Psoas muscle (tissue), 8 donors: ENCODE data around the gene TM9SF2. TPM values are rescaled to one million over a fixed set of nuclear protein-coding genes. Genes with fewer than 3 reads are reported as not detected.

Experiments used
- ATAC-seq, 4 donors: fragments of 200-7000 bp; cut with Tn5 transposase; one replicate each; pipeline ENCODE4 v1.9.1; 2020; ENCODE audit warnings: moderate library complexity in 3 of 4, mild to moderate bottlenecking in 2 of 4
- DNase-seq, 2 donors: peaks; one replicate each; pipeline ENCODE4 v3.0.0-alpha.2; 2020
- H3K27ac ChIP-seq: fragments of 200-600 bp; one replicate; pipeline ENCODE4 v1.8.0; 2022
- H3K27me3 ChIP-seq, 3 donors: fragments of 200-600 bp in 1 of 3; one replicate each; pipeline versions ENCODE4 v1.6.1 to v1.8.0; 2013 to 2022; ENCODE audit warnings: low read length in 2 of 3, mild to moderate bottlenecking in 2 of 3, moderate library complexity in 1 of 3; ENCODE audit not compliant: insufficient read depth in 3 of 3
- H3K36me3 ChIP-seq, 2 donors: fragments of 200-600 bp in 1 of 2; one replicate each; pipeline versions ENCODE4 v1.6.1 to v1.8.0; 2013 to 2022; ENCODE audit warnings: low read depth in 1 of 2, mild to moderate bottlenecking in 1 of 2, moderate library complexity in 1 of 2; ENCODE audit not compliant: insufficient read depth in 1 of 2
- H3K4me1 ChIP-seq: fragments of 200-600 bp; one replicate; pipeline ENCODE4 v1.8.0; 2022
- H3K4me3 ChIP-seq: fragments of 200-600 bp; one replicate; pipeline ENCODE4 v1.8.0; 2022; ENCODE audit warnings: mild to moderate bottlenecking
- H3K9me3 ChIP-seq: fragments of 200-600 bp; one replicate; pipeline ENCODE4 v1.8.0; 2022
- WGBS, 3 donors: extraction: QIAGEN DNeasy Blood & Tissue Kit; methylation state at CpG; one replicate each; pipeline versions ENCODE4 v1.1.6 to v1.1.7; 2013; 5-methylcytosine and 5-hydroxymethylcytosine counted together
- intact Hi-C, 2 donors: fragments of 100-400 bp; cut with DNase I; formaldehyde crosslinking; loops; one replicate each; pipeline versions ENCODE4 v1.11.0 to v1.14.2; 2022
- polyA plus RNA-seq, 3 donors: library from polyadenylated mRNA; stranded (reverse); fragments of 200-250 nt; gene quantifications; one replicate each; pipeline ENCODE4 v1.2.3, GENCODE V29; 2013
- total RNA-seq, 4 donors: library from RNA; stranded (reverse); fragmentation: NEBNext Ultra II Directional in 2 of 4; extraction: Animal tissue kit (Norgen Biotek cat#: 25700) in 2 of 4; gene quantifications; one replicate each; pipeline versions ENCODE4 v1.2.1 to v1.2.4, GENCODE V29; 2021 to 2023
- TF ChIP-seq, protein P1 (sequence below): fragments of 200-600 bp; IDR thresholded peaks from one replicate; pipeline ENCODE4 v1.8.0; 2022; ENCODE audit warnings: antibody characterized with exemption
- donor health status: healthy with polysubstance abuse.
- donor health status: DM: no; HTN: no; CAD: no; lungs with moderate emphysema.
- donor health status: Bipolar disorder and iron deficiency.
- donor health status: healthy.
- donor health status: DM: yes; HTN: yes; CAD: no.
- donor health status: DM: no; HTN: no; CAD: no.
- donor health status: DM: no; HTN: no; CAD: no.
- donor health status: DM: yes; HTN: yes; CAD: no.

Gene TM9SF2
- total and polyA plus RNA-seq, 7 donors = 28.5 to 58.6 (median 42.3) TPM

DNA sequence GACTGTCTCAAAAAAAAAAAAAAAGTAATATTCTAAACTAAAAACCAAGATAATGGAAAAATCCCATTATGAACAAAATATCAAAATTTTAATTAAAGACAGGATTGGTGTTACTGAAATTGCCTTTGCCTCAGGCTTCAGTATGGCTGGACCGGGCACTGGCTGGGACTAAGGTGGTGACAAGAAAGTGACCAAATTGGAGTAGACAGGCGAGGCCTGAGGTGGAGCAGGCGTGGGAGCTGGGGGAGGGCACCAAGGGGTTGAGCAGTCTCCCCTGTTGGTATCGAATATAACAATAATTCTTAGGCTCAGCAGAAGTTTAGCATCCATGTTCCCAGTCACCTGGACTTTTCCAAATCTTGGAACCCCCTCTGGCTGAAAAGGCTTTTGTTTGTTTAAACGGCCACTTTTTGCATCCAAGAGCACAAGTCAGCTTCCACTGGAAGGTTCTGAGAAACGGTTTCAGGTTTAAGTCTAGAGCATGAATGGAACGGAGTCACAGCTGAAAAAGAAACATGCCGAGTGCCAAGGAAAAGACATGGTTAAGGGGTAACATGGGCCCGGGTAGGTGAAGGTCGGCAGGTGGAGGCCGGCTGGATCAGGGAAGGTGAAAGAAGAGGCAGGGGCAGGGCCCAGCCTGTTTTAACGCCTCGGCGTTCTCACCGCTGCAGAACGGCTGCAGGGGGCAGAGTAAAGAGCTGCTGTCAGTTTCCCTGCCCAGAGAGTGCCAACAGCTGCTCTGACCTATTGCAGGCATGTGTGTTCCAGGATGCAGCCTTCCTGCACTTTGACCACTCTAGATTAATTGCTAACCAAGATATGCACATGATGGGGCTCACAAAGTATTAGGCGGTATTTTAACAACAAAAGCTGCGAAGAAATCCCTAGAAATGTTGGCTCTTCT lies 104.4 kb downstream of the TM9SF2 start:
- ATAC-seq (peak; percentile 72 to 81 (median 79)), DNase-seq (peak; percentile 37 to 74)
- Histone ChIP-seq H3K36me3 (no peaks in the 10 kb centered on the region), H3K27me3 (no peaks in the 10 kb centered on the region), H3K9me3 (no peaks in the 10 kb centered on the region), H3K4me1 (peaks cover 7% of the 10 kb centered on the region), H3K4me3 (peak overlapping the region; percentile 89), H3K27ac (peak overlapping the region; percentile 87)
- intact Hi-C loops = loop anchor here in 1 of 2 donors (5.0 kb wide), 1 partner anchor 108 kb away; no protein-coding TSS in a partner anchor
- 22 to 29% (median 25%) methylated on average over 18 of the region's 18 CpGs for WGBS, 3 donors
- TF ChIP-seq, protein P1, sequence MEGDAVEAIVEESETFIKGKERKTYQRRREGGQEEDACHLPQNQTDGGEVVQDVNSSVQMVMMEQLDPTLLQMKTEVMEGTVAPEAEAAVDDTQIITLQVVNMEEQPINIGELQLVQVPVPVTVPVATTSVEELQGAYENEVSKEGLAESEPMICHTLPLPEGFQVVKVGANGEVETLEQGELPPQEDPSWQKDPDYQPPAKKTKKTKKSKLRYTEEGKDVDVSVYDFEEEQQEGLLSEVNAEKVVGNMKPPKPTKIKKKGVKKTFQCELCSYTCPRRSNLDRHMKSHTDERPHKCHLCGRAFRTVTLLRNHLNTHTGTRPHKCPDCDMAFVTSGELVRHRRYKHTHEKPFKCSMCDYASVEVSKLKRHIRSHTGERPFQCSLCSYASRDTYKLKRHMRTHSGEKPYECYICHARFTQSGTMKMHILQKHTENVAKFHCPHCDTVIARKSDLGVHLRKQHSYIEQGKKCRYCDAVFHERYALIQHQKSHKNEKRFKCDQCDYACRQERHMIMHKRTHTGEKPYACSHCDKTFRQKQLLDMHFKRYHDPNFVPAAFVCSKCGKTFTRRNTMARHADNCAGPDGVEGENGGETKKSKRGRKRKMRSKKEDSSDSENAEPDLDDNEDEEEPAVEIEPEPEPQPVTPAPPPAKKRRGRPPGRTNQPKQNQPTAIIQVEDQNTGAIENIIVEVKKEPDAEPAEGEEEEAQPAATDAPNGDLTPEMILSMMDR = peak; percentile 31

DNA sequence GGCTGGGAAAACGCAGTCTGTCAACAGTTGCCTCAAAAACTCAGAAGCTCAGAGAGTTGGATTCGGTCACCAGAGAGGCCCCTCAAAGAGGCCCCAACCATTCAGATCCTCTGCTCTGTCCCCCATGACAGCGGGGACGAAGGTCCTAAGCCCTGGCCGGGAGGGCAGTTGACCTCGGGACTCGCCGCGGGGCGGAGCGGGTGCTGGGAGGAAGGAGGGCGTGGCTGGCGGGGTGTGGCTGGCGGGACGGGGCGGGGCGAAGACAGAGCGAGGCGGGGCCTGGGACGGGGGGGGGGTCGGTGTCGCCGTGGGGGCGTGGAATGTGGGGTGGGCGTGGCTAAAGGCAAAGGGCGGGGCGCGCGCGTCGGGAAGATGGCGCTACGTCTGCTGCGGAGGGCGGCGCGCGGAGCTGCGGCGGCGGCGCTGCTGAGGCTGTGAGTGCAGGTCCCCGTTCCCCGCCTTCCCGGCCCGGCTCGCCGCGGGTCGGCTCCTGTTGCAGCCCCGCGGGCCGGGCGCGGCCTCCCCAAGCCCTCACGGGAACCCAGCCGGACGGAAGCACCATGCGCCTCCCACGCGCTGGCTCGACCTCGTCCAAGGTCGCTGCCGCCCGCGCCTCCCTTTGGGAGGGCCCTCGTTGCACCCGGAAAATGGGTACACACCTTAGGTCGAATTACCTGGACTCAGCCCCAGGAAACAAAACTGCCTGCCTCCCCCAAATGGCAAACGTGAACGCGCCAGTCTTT lies 105.2 kb downstream of the TM9SF2 start, which contains the start of gene CLYBL:
CLYBL (plus strand) TSS at position 367 of the 743 bp plus-strand sequence.
- Histone ChIP-seq H3K4me3 (peak within 1 kb of the TSS; percentile 89), H3K27ac (peak within 1 kb of the TSS; percentile 87), H3K9me3 (no peaks in the 10 kb centered on the region), H3K27me3 (no peaks in the 10 kb centered on the region), H3K36me3 (no peaks in the 10 kb centered on the region), H3K4me1 (peaks cover 7% of the 10 kb centered on the region)
- intact Hi-C loops = loop anchor here in 1 of 2 donors (5.0 kb wide), 1 partner anchor 109 kb away; no protein-coding TSS in a partner anchor
- DNase-seq = peak; percentile 87 to 96
- TF ChIP-seq, protein P1 = no peak
- WGBS, 3 donors = 1% methylated on average over 32 to 73 of the region's 73 CpGs
- peak; percentile 95 to 97 (median 97) for ATAC-seq

DNA sequence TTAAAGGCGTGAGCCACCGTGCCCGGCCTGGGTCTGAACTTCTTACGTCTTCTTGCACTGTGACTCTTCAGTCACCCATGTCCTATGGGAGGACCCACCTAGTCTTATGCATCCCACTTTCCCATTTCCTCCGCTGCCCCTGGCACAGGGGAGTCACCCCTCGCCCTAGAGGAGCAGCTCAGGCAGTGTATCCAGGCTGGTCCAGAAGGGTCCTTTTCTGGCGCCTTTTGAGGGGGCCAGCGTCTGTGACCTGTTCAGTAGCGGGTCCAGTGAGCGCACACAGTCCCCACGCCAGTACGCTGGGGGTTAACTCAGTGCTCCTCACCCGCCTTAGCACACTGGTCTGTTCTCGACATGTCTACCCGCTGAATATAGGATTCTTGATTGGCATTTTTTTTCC lies 107.1 kb downstream of the TM9SF2 start:
- TF ChIP-seq, protein P1 = no peak
- H3K36me3 ChIP-seq = no peaks in the 10 kb centered on the region
- no peak overlapping the region for H3K27ac ChIP-seq
- no peak for DNase-seq
- H3K4me1 ChIP-seq = peaks cover 7% of the 10 kb centered on the region
- 95 to 96% (median 96%) methylated on average over 15 of the region's 15 CpGs for WGBS, 3 donors
- no peaks in the 10 kb centered on the region for H3K9me3 ChIP-seq
- intact Hi-C loops = loop anchor here in 1 of 2 donors (5.0 kb wide), 1 partner anchor 111 kb away; no protein-coding TSS in a partner anchor
- no peak for ATAC-seq
- H3K4me3 ChIP-seq = no peak overlapping the region
- H3K27me3 ChIP-seq = no peaks in the 10 kb centered on the region

DNA sequence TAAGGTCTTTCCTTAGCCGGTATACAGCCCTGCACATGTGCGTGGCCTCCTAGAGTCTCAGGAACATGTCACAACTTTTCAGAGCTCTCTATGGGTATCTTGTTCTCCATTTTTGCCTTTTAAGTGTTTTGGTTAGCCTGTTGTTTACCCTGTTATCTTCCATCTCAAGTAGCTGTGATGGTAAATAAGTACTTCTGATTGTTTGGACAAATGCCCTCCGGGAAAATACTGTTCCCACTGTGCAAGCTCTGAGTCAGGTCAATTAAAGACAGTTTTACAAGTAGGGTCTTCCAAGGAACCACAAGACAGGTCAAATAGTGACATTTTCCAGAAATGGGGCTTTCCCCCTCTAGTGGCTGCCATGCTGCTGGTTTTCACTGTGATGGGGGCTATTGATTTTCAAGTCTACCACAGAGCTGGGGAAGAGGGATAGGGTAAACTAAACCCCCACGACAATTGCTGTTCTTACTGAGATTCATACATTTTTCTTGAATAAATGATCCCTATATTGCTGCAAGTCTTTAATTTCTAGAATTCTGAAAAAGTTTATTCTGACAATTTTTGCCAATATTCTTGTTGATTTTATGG lies 109.5 kb downstream of the TM9SF2 start:
- Histone ChIP-seq H3K27me3 (no peaks in the 10 kb centered on the region), H3K27ac (no peak overlapping the region), H3K9me3 (no peaks in the 10 kb centered on the region), H3K4me1 (peaks cover 4% of the 10 kb centered on the region), H3K4me3 (no peak overlapping the region), H3K36me3 (no peaks in the 10 kb centered on the region)
- 78 to 81% (median 80%) methylated on average over 4 of the region's 4 CpGs for WGBS, 3 donors
- TF ChIP-seq, protein P1 = no peak
- intact Hi-C loops = loop anchor here in 1 of 2 donors (10.0 kb wide), 1 partner anchor 166 kb away; no protein-coding TSS in a partner anchor
- DNase-seq (no peak), ATAC-seq (no peak)

Other genes with a start within 250 kb of the TM9SF2 start
- under 1 TPM in 1 of 4 donors, not detected in 3; 0.27 TPM for gene GPR18, start 243.1 kb upstream of the TM9SF2 start, total RNA-seq
- under 1 TPM in 1 of 3 donors, not detected in 2; 0.01 TPM for gene GPR18, start 243.1 kb upstream of the TM9SF2 start, polyA plus RNA-seq
- gene GPR183, start 194.1 kb upstream of the TM9SF2 start, total RNA-seq = 1 to 10 TPM in 2 of 4 donors, under 1 TPM in 2; 0.80 to 1.4 (median 1.00) TPM
- under 1 TPM; 0.67 to 0.69 (median 0.69) TPM for gene GPR183, start 194.1 kb upstream of the TM9SF2 start, polyA plus RNA-seq
- gene CLYBL, start 105.2 kb downstream of the TM9SF2 start, total RNA-seq = 10 to 100 TPM; 12.6 to 25.5 (median 18.7) TPM
- gene CLYBL, start 105.2 kb downstream of the TM9SF2 start, polyA plus RNA-seq = 10 to 100 TPM in 2 of 3 donors, 1 to 10 TPM in 1; 6.0 to 14.7 (median 13.0) TPM